GM12878 (cell line): ENCODE measurements around the gene SRSF9. TPM values are rescaled to one million over a fixed set of nuclear protein-coding genes. Genes with fewer than 3 reads are reported as not detected.

Experiments used
- BRCA1 ChIP-seq: IDR thresholded peaks from 2 replicates; pipeline ENCODE4 v1.6.1; 2011; ENCODE audit warnings: low read depth, low read length, improper control_type of control experiment
- CBFB ChIP-seq: IDR thresholded peaks from 2 replicates; pipeline ENCODE4 v1.6.1; 2016; ENCODE audit warnings: antibody characterized with exemption, low read depth
- CEBPB ChIP-seq, 2 experiments: fragments of 150-350 bp in 1 of 2; IDR thresholded peaks; 2 replicates each; pipeline ENCODE4 v1.6.1; 2012 to 2014; ENCODE audit warnings: low read depth in 2 of 2, low read length in 2 of 2, borderline replicate concordance in 1 of 2, inconsistent platforms in 1 of 2
- DPF2 ChIP-seq: fragments of 450-650 bp; IDR thresholded peaks from 2 replicates; pipeline ENCODE4 v1.6.1; 2017; ENCODE audit warnings: mild to moderate bottlenecking
- ETV6 ChIP-seq, 2 experiments: fragments of 450-650 bp in 1 of 2; IDR thresholded peaks in 1 of 2; conservative IDR thresholded peaks in 1 of 2; 2 replicates each; pipeline ENCODE4 v1.6.1; 2014; ENCODE audit warnings: antibody characterized with exemption in 1 of 2, borderline replicate concordance in 1 of 2, low read depth in 1 of 2, mild to moderate bottlenecking in 1 of 2, moderate library complexity in 1 of 2
- GABPA ChIP-seq: IDR thresholded peaks from 2 replicates; pipeline ENCODE4 v1.6.1; 2014; ENCODE audit warnings: antibody characterized with exemption, low read depth, mild to moderate bottlenecking, inconsistent platforms
- GATAD2B ChIP-seq: fragments of 450-650 bp; conservative IDR thresholded peaks from 2 replicates; pipeline ENCODE4 v1.6.1; 2017; ENCODE audit warnings: low read depth, mild to moderate bottlenecking, moderate library complexity
- MTA3 ChIP-seq: IDR thresholded peaks from 2 replicates; pipeline ENCODE4 v1.6.1; 2012; ENCODE audit warnings: low read length, inconsistent platforms, borderline replicate concordance
- NBN ChIP-seq: fragments of 450-650 bp; IDR thresholded peaks from 2 replicates; pipeline ENCODE4 v1.6.1; 2016
- RAD21 ChIP-seq: IDR thresholded peaks from 2 replicates; pipeline ENCODE4 v1.6.1; 2011; ENCODE audit warnings: mild to moderate bottlenecking, low read depth, low read length, moderate library complexity; ENCODE audit not compliant: insufficient read depth
- RUNX3 ChIP-seq: IDR thresholded peaks from 2 replicates; pipeline ENCODE4 v1.6.1; 2012; ENCODE audit warnings: low read length, inconsistent platforms
- SIX5 ChIP-seq: IDR thresholded peaks from 2 replicates; pipeline ENCODE4 v1.6.1; 2011; ENCODE audit warnings: mild to moderate bottlenecking, low read depth, low read length, moderate library complexity; ENCODE audit not compliant: severe bottlenecking
- SMAD1 ChIP-seq: fragments of 450-650 bp; IDR thresholded peaks from 2 replicates; pipeline ENCODE4 v1.6.1; 2018; ENCODE audit warnings: mild to moderate bottlenecking, low read depth; ENCODE audit not compliant: partially characterized antibody
- polyA plus RNA-seq, 11 experiments: library from polyadenylated mRNA; depleted of rRNA in 4 of 11; unstranded in 6 of 11; stranded (reverse) in 5 of 11; fragments of >200 nt; fragmentation: Nextera tagmentation in 4 of 11; fragmentation: Illumina TruSeq in 1 of 11; extraction: Ambion mirVana in 4 of 11; extraction: Trizol in 1 of 11; gene quantifications; 1 replicate in 1 of 11; 2 replicates in 10 of 11; pipeline versions ENCODE4 v1.2.1 to v1.2.3, GENCODE V29; 2011 to 2016; ENCODE audit warnings: inconsistent platforms in 2 of 11, missing spikeins in 2 of 11, low read depth in 1 of 11
- total RNA-seq, 4 experiments: library from RNA; depleted of rRNA in 3 of 4; stranded (reverse); fragments of >200 nt in 3 of 4; fragmentation: Illumina TruSeq in 1 of 4; extraction: Trizol in 1 of 4; gene quantifications; 2 replicates each; pipeline versions ENCODE4 v1.2.1 to v1.2.3, GENCODE V29; 2013 to 2021
- TF ChIP-seq, protein P1 (sequence below), 3 experiments: IDR thresholded peaks in 2 of 3; conservative IDR thresholded peaks in 1 of 3; 2 replicates each; pipeline ENCODE4 v1.5.1; 2011; ENCODE audit warnings: low read depth in 3 of 3, low read length in 3 of 3, mild to moderate bottlenecking in 3 of 3, control low read depth in 2 of 3, moderate library complexity in 2 of 3, inconsistent platforms in 1 of 3, mixed read lengths in 1 of 3; ENCODE audit not compliant: control insufficient read depth in 2 of 3, insufficient read depth in 1 of 3; ENCODE audit errors: extremely low read depth in 1 of 3
- TF ChIP-seq, protein P2 (sequence below): fragments of 450-650 bp; IDR thresholded peaks from 2 replicates; pipeline ENCODE4 v1.6.1; 2017; ENCODE audit warnings: low read depth, mild to moderate bottlenecking, moderate library complexity
- TF ChIP-seq, protein P3 (sequence below): fragments of 150-350 bp; IDR thresholded peaks from 2 replicates; pipeline ENCODE4 v1.6.1; 2016; ENCODE audit warnings: low read depth, low read length
- TF ChIP-seq, protein P4 (sequence below): fragments of 450-650 bp; IDR thresholded peaks from 2 replicates; pipeline ENCODE4 v1.6.1; 2014; ENCODE audit warnings: mild to moderate bottlenecking
- TF ChIP-seq, protein P5 (sequence below): IDR thresholded peaks from 2 replicates; pipeline ENCODE4 v1.6.1; 2011; ENCODE audit warnings: low read depth, mild to moderate bottlenecking, low read length, moderate library complexity, borderline replicate concordance; ENCODE audit errors: extremely low read depth
- TF ChIP-seq, protein P6 (sequence below): fragments of 450-650 bp; IDR thresholded peaks from 2 replicates; pipeline ENCODE4 v1.6.1; 2016; ENCODE audit warnings: mild to moderate bottlenecking

SRSF9 gene
- total and polyA plus RNA-seq, 10 of the 15 experiments (the other 5 are each of a cell fraction or from before 2014, with no cell fraction given), result 56.2 to 510 (median 186) TPM

DNA sequence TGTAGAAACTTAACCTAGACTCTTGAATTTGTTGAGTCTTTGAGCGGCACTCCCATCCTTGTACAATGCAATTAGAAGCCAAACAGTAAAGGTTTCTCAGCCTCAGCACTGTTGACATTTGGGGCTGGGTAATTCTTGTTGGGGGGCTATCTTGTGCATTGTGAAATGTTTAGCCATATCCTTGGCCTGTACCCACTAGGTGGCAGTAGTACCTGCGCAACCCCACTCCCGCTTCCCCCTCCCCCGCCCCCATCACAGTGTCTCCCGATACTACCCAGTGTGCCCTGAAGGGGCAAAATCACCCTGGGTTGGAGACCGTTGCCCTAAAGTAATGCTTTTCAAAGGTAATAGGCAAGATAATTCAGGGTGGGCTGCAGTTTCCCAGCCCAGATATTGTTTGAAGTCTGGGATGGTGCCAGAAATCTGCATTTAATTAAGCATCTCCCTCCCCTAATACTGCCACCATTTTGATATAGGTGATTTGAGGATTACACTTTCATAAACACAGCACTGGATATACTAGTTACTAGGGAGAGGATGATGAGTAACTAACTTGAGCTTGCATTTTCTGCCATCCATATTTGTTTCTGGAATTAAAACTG lies 29.8 kb downstream of the SRSF9 start (continued):
- TF ChIP-seq RUNX3 (0 out of 2 replicates have a peak, but pooled peaks have one; percentile 26), RAD21 (peak; percentile 49), SMAD1 (no peak), BRCA1 (no peak), ETV6 (conservative IDR thresholded peaks at IDR 0.05 in 1 of 2, IDR thresholded peaks at IDR 0.05 in 1 of 2; ENCODE audit: borderline replicate concordance in 1 of 2, low read depth in 1 of 2) (no peak), CEBPB (IDR thresholded peaks at IDR 0.05; ENCODE audit: borderline replicate concordance in 1 of 2, low read depth in 2 of 2, low read length in 2 of 2) (0 out of 4 replicates have a peak, but pooled peaks of 1 of the 2 experiments have one; percentile 9), GABPA (no peak), SIX5 (no peak), NBN (0 out of 2 replicates have a peak, but pooled peaks have one; percentile 17), CBFB (no peak), DPF2 (no peak), MTA3 (0 out of 2 replicates have a peak, but pooled peaks have one; percentile 54), GATAD2B (no peak)
- TF ChIP-seq, protein P1, sequence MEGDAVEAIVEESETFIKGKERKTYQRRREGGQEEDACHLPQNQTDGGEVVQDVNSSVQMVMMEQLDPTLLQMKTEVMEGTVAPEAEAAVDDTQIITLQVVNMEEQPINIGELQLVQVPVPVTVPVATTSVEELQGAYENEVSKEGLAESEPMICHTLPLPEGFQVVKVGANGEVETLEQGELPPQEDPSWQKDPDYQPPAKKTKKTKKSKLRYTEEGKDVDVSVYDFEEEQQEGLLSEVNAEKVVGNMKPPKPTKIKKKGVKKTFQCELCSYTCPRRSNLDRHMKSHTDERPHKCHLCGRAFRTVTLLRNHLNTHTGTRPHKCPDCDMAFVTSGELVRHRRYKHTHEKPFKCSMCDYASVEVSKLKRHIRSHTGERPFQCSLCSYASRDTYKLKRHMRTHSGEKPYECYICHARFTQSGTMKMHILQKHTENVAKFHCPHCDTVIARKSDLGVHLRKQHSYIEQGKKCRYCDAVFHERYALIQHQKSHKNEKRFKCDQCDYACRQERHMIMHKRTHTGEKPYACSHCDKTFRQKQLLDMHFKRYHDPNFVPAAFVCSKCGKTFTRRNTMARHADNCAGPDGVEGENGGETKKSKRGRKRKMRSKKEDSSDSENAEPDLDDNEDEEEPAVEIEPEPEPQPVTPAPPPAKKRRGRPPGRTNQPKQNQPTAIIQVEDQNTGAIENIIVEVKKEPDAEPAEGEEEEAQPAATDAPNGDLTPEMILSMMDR (IDR thresholded peaks at IDR 0.05 in 2 of 3, conservative IDR thresholded peaks at IDR 0.05 in 1 of 3; ENCODE audit: control insufficient read depth in 2 of 3, extremely low read depth in 1 of 3, insufficient read depth in 1 of 3, low read depth in 3 of 3, low read length in 3 of 3), result peak; percentile 54 to 87 (median 63)
- TF ChIP-seq, protein P2, sequence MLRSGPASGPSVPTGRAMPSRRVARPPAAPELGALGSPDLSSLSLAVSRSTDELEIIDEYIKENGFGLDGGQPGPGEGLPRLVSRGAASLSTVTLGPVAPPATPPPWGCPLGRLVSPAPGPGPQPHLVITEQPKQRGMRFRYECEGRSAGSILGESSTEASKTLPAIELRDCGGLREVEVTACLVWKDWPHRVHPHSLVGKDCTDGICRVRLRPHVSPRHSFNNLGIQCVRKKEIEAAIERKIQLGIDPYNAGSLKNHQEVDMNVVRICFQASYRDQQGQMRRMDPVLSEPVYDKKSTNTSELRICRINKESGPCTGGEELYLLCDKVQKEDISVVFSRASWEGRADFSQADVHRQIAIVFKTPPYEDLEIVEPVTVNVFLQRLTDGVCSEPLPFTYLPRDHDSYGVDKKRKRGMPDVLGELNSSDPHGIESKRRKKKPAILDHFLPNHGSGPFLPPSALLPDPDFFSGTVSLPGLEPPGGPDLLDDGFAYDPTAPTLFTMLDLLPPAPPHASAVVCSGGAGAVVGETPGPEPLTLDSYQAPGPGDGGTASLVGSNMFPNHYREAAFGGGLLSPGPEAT, result 0 out of 2 replicates have a peak, but pooled peaks have one; percentile 6
- TF ChIP-seq, protein P3, sequence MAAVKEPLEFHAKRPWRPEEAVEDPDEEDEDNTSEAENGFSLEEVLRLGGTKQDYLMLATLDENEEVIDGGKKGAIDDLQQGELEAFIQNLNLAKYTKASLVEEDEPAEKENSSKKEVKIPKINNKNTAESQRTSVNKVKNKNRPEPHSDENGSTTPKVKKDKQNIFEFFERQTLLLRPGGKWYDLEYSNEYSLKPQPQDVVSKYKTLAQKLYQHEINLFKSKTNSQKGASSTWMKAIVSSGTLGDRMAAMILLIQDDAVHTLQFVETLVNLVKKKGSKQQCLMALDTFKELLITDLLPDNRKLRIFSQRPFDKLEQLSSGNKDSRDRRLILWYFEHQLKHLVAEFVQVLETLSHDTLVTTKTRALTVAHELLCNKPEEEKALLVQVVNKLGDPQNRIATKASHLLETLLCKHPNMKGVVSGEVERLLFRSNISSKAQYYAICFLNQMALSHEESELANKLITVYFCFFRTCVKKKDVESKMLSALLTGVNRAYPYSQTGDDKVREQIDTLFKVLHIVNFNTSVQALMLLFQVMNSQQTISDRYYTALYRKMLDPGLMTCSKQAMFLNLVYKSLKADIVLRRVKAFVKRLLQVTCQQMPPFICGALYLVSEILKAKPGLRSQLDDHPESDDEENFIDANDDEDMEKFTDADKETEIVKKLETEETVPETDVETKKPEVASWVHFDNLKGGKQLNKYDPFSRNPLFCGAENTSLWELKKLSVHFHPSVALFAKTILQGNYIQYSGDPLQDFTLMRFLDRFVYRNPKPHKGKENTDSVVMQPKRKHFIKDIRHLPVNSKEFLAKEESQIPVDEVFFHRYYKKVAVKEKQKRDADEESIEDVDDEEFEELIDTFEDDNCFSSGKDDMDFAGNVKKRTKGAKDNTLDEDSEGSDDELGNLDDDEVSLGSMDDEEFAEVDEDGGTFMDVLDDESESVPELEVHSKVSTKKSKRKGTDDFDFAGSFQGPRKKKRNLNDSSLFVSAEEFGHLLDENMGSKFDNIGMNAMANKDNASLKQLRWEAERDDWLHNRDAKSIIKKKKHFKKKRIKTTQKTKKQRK, result no peak
- TF ChIP-seq, protein P4, sequence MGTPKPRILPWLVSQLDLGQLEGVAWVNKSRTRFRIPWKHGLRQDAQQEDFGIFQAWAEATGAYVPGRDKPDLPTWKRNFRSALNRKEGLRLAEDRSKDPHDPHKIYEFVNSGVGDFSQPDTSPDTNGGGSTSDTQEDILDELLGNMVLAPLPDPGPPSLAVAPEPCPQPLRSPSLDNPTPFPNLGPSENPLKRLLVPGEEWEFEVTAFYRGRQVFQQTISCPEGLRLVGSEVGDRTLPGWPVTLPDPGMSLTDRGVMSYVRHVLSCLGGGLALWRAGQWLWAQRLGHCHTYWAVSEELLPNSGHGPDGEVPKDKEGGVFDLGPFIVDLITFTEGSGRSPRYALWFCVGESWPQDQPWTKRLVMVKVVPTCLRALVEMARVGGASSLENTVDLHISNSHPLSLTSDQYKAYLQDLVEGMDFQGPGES, result no peak
- TF ChIP-seq, protein P5, sequence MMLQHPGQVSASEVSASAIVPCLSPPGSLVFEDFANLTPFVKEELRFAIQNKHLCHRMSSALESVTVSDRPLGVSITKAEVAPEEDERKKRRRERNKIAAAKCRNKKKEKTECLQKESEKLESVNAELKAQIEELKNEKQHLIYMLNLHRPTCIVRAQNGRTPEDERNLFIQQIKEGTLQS, result no peak
- TF ChIP-seq, protein P6, sequence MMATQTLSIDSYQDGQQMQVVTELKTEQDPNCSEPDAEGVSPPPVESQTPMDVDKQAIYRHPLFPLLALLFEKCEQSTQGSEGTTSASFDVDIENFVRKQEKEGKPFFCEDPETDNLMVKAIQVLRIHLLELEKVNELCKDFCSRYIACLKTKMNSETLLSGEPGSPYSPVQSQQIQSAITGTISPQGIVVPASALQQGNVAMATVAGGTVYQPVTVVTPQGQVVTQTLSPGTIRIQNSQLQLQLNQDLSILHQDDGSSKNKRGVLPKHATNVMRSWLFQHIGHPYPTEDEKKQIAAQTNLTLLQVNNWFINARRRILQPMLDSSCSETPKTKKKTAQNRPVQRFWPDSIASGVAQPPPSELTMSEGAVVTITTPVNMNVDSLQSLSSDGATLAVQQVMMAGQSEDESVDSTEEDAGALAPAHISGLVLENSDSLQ, result no peak
